Activated CD4-positive, alpha-beta T cell treated with anti-CD3 and anti-CD28 coated beads, Interleukin-2, Interleukin-4, amounts not matched to agents 100 ng/mL and 50 ng/mL, durations not matched to agents 16 hours and 8 hours (primary cell): ENCODE measurements around the gene LGI4.

ENCODE experiments used
- DNase-seq: peaks from one replicate; pipeline ENCODE4 v3.0.0-alpha.2; 2020; ENCODE audit warnings: low spot score

The LGI4 gene

GRCh38 chr19:35085947-35086346 is 48.9 kb downstream of the LGI4 start:
- no peak for DNase-seq

DNA sequence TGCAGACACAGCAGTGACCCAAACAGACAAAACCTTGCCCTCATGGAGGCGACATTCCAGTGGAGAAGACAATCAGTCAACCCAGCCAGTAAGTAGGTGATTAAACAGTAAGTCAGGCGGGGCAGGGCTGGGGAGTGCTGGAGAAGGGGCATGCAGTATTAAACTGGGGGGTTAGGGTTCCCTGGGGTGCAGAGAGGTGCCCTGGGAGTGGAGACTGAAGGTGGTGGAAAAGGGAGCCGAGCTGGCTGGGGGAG is 50.4 kb downstream of the LGI4 start:
- DNase-seq, result no peak

GRCh38 chr19:35083691-35084508 is 51.0 kb downstream of the LGI4 start:
- DNase-seq, result no peak

GRCh38 chr19:35081201-35081600 is 53.7 kb downstream of the LGI4 start:
- DNase-seq, result no peak

DNA sequence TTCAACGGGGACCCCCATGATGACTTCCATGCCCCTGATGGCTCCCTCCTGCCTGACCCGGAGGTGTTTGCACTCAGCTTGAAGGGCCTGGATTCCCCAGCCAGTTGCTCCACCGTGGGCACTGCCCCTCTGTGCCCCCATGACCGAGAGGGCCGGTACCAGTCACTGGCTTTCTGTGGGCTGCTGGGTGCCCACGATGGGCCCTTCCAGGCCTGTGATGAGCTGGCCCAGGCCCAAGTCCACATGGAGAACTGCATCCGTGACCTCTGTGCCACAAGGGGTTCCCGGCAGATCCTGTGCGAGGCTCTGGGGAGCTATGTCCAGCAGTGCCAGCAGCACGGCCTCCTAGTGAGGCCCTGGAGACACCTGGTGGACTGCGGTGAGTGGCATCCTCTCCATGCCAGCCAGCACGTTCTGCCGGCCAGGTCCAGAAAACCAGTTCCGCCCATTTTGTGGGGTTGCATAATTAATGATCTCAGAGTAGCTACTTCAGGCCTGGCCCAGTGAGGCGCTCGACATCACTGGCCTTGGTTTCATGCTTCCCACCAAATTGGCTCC is 54.2 kb downstream of the LGI4 start:
- no peak for DNase-seq

- no peak for DNase-seq
These were observed 55.0 kb downstream of the LGI4 start for GRCh38 chr19:35079826-35080225.

DNA sequence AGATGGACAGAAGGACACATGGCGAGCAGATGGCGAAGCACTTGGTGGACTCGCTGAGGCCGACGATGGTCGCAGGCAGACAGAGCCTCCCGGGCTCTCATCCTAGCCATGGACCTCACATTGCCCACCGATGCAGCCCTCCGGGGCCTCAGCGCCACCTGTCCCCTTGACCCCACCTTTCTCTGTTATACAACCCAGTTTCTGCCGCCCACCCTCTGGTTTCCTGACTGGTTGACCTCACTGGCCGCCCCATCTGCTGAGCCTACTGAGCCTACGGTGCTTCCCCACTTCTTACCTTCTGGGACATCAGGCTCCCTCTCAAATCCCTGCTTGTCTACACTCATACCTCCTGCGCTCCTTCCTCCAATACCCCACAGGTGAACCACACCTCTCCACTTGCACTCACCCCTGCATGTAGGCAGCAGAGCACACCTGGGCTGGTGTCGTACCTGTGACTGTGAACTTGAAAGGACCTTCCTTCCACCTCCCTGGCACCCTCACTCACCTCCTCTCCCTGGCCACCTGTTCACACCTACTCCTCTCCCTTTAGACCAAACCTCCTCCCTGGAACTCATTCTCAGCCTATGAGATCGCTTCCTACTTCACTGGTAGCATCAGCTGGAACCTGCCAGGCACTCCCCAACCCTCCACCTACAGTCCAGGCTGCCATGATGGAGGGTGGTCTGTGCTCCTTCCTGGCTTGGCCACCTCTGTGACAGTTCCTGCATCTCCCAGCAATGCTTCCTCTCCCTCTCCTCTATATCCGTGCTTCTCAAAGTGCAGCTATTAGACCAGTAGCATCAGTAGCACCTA is 57.2 kb downstream of the LGI4 start:
- DNase-seq, result no peak

DNA sequence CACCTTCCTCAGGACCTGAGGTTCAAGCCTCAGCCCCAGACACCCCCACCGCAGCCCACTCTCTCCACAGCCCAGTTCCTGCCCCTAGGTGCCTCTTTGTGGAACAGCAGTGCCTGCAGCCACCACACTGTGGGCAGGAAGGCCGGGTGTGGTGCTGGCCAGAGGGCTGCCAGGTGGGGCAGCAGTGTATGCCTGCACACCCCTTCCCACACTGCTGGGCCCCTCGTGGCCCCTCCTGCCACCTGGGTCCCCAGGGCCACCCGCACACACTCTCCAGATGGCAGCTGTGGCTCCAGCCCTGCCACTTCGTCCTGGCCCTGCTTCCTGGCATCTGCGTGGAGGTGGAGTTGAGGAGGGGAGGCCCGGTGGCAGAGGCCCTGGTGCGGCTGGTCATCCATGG is 58.2 kb downstream of the LGI4 start:
- DNase-seq, result no peak

DNA sequence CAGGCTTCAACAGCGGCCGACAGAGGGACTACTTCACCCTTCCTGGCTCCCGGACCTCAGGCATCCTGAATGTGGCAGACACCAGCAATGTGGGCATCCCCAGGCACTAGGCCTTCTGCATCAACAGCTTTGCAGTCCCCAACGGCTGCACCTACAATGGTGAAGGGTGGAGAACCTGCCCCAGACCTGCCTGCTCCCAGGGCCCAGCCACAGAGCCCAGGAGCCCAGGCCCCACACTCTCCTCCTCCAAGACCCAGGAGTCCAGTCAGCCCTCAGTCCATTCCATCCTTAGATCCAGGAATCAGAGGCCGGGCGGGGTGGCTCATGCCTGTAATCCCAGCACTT is 58.9 kb downstream of the LGI4 start:
- DNase-seq, result no peak

GRCh38 chr19:35075202-35076025 is 59.4 kb downstream of the LGI4 start:
- DNase-seq, result no peak
